C4-2B (cell line): ENCODE data around the gene RMI2.
"Not testable (repeated sequence)": the region's sequence is repeated elsewhere in the genome, so short reads cannot be mapped to it uniquely, and the experiment has no call there.

Source experiments
- H3K27ac ChIP-seq: fragments of 450-650 bp; 2 replicates; pipeline ENCODE4 v1.5.1; 2017
- CTCF ChIP-seq: fragments of 450-650 bp; conservative IDR thresholded peaks from 2 replicates; pipeline ENCODE4 v1.5.1; 2017; ENCODE audit warnings: mild to moderate bottlenecking
- ZFX ChIP-seq: fragments of 450-650 bp; IDR thresholded peaks from 2 replicates; pipeline ENCODE4 v1.6.1; 2017

RMI2 gene

GRCh38 chr16:11345040-11345862 is at the start of gene RMI2:
Gene RMI2, plus strand, starts transcription at chr16:11345459. Its CDS starts 13 bp downstream, at chr16:11345472.
- peak within 1 kb of the TSS; percentile 71 for H3K27ac ChIP-seq
- TF ChIP-seq ZFX: no peak; the same call in 1 of the 2 replicates
- TF ChIP-seq CTCF: no peak

- H3K27ac ChIP-seq: no peak overlapping the region
- TF ChIP-seq ZFX (no peak), CTCF (no peak)
Measured at GRCh38 chr16:11295672-11296071, 49.6 kb upstream of the RMI2 start.

GRCh38 chr16:11296351-11296705 is 48.9 kb upstream of the RMI2 start:
- no peak overlapping the region for H3K27ac ChIP-seq
- TF ChIP-seq ZFX (no peak), CTCF (no peak)

- H3K27ac ChIP-seq: no peak overlapping the region; the same call in 1 of the 2 replicates
- TF ChIP-seq CTCF: no peak
- TF ChIP-seq ZFX: no peak
Measured at GRCh38 chr16:11296706-11297491, 48.4 kb upstream of the RMI2 start.

GRCh38 chr16:11297492-11298142 is 47.6 kb upstream of the RMI2 start:
- H3K27ac ChIP-seq: no peak overlapping the region; the same call in 1 of the 2 replicates
- no peak for TF ChIP-seq ZFX
- TF ChIP-seq CTCF: no peak

- H3K27ac ChIP-seq: no peak overlapping the region
- TF ChIP-seq ZFX (no peak), CTCF (no peak)
Measured at GRCh38 chr16:11298143-11298900, 46.9 kb upstream of the RMI2 start.

GRCh38 chr16:11298950-11299547 is 46.2 kb upstream of the RMI2 start:
- H3K27ac ChIP-seq: not testable (repeated sequence)
